Transverse colon (tissue), 4 donors: Measurements from ENCODE around the gene C5AR2. TPM values are rescaled to one million over a fixed set of nuclear protein-coding genes. Genes with fewer than 3 reads are reported as not detected.
A peak's percentile ranks its signal among the peaks of the same experiment; 100 is the strongest.

Experiments used
- DNase-seq: peaks from one replicate; pipeline ENCODE4 v3.0.0-alpha.2; 2019
- H3K27ac ChIP-seq, 4 donors: fragments of 200-600 bp; sonication (generic); 2 replicates each; pipeline ENCODE4 v1.5.1; 2016 to 2018; ENCODE audit warnings: inconsistent platforms in 4 of 4
- H3K27me3 ChIP-seq: fragments of 200-600 bp; sonication (generic); 2 replicates; pipeline ENCODE4 v1.5.1; 2017; ENCODE audit warnings: inconsistent platforms
- H3K36me3 ChIP-seq, 4 donors: fragments of 200-600 bp; sonication (generic); 2 replicates each; pipeline ENCODE4 v1.5.1; 2017 to 2019; ENCODE audit warnings: inconsistent platforms in 4 of 4
- H3K4me1 ChIP-seq, 4 donors: fragments of 200-600 bp; sonication (generic); 2 replicates each; pipeline ENCODE4 v1.5.1; 2017 to 2020; ENCODE audit warnings: inconsistent platforms in 4 of 4
- H3K4me3 ChIP-seq, 4 donors: fragments of 200-600 bp; sonication (generic); 1 replicate in 1 of 4; 2 replicates in 3 of 4; pipeline versions ENCODE4 v1.5.1 to v1.6.1; 2017 to 2019; ENCODE audit warnings: inconsistent platforms in 4 of 4
- H3K9me3 ChIP-seq, 2 donors: fragments of 200-600 bp; sonication (generic); 2 replicates each; pipeline ENCODE4 v1.5.1; 2017 to 2019; ENCODE audit warnings: inconsistent platforms in 2 of 2
- EP300 ChIP-seq: sonication (generic); formaldehyde crosslinking; IDR thresholded peaks from one replicate; pipeline ENCODE4 v1.6.1; 2017; ENCODE audit warnings: antibody characterized with exemption, low read depth
- POLR2A ChIP-seq: fragments of 450-650 bp; IDR thresholded peaks from one replicate; pipeline ENCODE4 v1.6.1; 2016; ENCODE audit warnings: antibody characterized with exemption, mild to moderate bottlenecking, moderate library complexity
- POLR2AphosphoS5 ChIP-seq, 3 donors: sonication (generic); formaldehyde crosslinking; IDR thresholded peaks; one replicate each; pipeline ENCODE4 v1.6.1; 2016; ENCODE audit warnings: antibody characterized with exemption in 3 of 3
- WGBS, 2 donors: methylation state at CpG; one replicate each; pipeline ENCODE4 v1.1.5; 2018; ENCODE audit warnings: low coverage in 1 of 2; 5-methylcytosine and 5-hydroxymethylcytosine counted together
- in situ Hi-C, 4 donors: fragments of 200-750 bp; cut with MboI; loops; one replicate each; pipeline versions ENCODE4 v1.15.0 to v1.15.1; 2017; ENCODE audit warnings: low sequenced_read_pairs in 3 of 4, low pct_ligation_motif_present in 1 of 4, low pct_unique_long_range_greater_than_20kb in 1 of 4
- intact Hi-C: fragments of 100-400 bp; cut with DNase I; formaldehyde crosslinking; loops from one replicate; pipeline ENCODE4 v1.15.1; 2023; ENCODE audit warnings: low total_unique reads
- total RNA-seq, 4 donors: library from RNA; depleted of rRNA; stranded (reverse); fragments of >200 nt; gene quantifications; one replicate each; pipeline ENCODE4 v1.1.0, GENCODE V29; 2016
- TF ChIP-seq, protein P1 (sequence below), 5 experiments: fragments of 200-600 bp in 3 of 5; fragments of 450-650 bp in 2 of 5; sonication (generic) in 3 of 5; IDR thresholded peaks; 1 replicate in 2 of 5; 2 replicates in 3 of 5; pipeline ENCODE4 v1.5.1; 2016 to 2017; ENCODE audit warnings: antibody characterized with exemption in 5 of 5, inconsistent platforms in 3 of 5, mild to moderate bottlenecking in 2 of 5, moderate library complexity in 1 of 5

C5AR2 gene
- total RNA-seq, 4 donors from 2014 or later, result 0.64 to 4.9 (median 2.0) TPM; not detected in 1

DNA sequence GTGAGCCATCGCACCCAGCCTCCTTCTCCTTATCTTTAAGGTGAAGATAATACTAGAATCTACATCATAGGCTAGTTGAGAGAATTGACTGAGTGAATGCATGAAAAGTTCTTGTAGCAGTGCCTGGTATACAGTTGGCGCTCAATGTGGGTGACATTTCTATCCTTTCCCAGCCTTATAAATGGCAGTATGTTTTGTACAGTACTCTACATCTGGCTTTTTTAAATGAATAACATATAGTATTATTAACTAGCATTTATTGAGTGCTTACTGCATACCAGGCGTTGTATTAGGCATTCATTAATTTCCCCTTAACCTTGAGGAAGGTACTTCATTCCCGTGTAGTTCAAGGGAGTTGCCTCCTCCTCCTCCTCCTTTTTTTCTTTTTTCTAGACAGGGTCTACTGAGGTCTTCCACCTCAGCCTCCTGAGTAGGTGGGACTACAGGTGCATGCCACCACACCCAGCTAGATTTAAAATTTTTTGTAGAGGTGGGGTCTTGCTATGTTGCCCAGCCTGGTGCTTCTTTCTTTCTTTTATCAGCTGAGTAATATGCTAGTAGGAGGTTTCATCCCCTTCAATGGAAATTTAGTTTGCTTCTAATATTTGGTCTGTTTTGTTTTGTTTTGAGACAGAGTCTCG, 19.5 kb upstream of the C5AR2 start:
- Histone ChIP-seq H3K9me3 (no peaks in the 10 kb centered on the region), H3K4me3 (no peak overlapping the region), H3K27ac (no peak overlapping the region), H3K4me1 (no peaks in the 10 kb centered on the region), H3K36me3 (no peaks in the 10 kb centered on the region), H3K27me3 (peaks cover 9% of the 10 kb centered on the region)
- TF ChIP-seq EP300 (no peak), POLR2A (no peak)
- TF ChIP-seq, protein P1, sequence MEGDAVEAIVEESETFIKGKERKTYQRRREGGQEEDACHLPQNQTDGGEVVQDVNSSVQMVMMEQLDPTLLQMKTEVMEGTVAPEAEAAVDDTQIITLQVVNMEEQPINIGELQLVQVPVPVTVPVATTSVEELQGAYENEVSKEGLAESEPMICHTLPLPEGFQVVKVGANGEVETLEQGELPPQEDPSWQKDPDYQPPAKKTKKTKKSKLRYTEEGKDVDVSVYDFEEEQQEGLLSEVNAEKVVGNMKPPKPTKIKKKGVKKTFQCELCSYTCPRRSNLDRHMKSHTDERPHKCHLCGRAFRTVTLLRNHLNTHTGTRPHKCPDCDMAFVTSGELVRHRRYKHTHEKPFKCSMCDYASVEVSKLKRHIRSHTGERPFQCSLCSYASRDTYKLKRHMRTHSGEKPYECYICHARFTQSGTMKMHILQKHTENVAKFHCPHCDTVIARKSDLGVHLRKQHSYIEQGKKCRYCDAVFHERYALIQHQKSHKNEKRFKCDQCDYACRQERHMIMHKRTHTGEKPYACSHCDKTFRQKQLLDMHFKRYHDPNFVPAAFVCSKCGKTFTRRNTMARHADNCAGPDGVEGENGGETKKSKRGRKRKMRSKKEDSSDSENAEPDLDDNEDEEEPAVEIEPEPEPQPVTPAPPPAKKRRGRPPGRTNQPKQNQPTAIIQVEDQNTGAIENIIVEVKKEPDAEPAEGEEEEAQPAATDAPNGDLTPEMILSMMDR (IDR thresholded peaks at IDR 0.05), result no peak
- no peak for DNase-seq
- in situ Hi-C loops, result loop anchor here in 1 of 4 donors (25.0 kb wide), 1 partner anchor 400 kb away; the partner anchor contains the start of gene EHD2
- 86 to 94% methylated on average over 2 to 5 of the region's 5 CpGs for WGBS, 2 donors
- intact Hi-C loops, result loop anchor here (10.0 kb wide), 1 partner anchor 72 kb away; no protein-coding TSS in a partner anchor

DNA sequence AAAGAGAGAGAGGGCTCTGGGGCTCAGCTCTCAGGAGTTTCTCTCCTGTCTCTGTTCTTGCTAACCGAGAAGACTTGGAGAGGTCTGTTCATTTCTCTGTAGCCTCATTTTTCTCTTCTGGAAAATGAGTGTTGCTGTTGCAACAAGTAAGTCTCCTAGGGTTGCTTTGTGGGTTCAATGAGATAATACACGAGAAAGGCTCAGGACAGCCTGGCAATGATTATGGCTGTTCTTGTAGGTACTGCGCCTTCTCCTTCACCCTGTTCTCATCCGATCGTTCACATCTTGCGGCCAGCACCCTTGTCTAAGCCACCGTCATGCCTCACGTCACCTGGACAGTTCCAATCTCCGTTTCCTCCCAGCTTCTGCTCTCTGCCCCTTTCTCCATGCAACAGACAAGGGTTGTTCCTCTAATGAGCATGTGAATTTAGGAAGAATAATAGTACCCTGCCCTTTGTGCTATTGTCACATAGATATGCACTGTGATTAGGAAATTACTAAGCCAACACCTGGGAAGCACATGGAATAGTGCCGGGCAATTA, 18.1 kb upstream of the C5AR2 start:
- no peak overlapping the region for H3K4me3 ChIP-seq
- no peak for TF ChIP-seq POLR2A
- TF ChIP-seq, protein P1 (IDR thresholded peaks at IDR 0.05), result no peak
- no peak for TF ChIP-seq POLR2AphosphoS5 (IDR thresholded peaks at IDR 0.05)
- no peak for TF ChIP-seq EP300
- in situ Hi-C loops (loop anchor here in 1 of 4 donors (25.0 kb wide), 1 partner anchor 398 kb away; the partner anchor contains the start of gene EHD2), intact Hi-C loops (loop anchor here (10.0 kb wide), 1 partner anchor 71 kb away; no protein-coding TSS in a partner anchor)
- no peak for DNase-seq
- peak overlapping the region in 3 of 4 donors; percentile 2 to 36 (median 28) for H3K27ac ChIP-seq
- WGBS, 2 donors, result 84 to 93% methylated on average over 5 to 10 of the region's 10 CpGs
- H3K27me3 ChIP-seq, result peaks cover 13% of the 10 kb centered on the region
- H3K4me1 ChIP-seq, result no peaks in the 10 kb centered on the region
- H3K9me3 ChIP-seq, result no peaks in the 10 kb centered on the region
- H3K36me3 ChIP-seq, result no peaks in the 10 kb centered on the region

DNA sequence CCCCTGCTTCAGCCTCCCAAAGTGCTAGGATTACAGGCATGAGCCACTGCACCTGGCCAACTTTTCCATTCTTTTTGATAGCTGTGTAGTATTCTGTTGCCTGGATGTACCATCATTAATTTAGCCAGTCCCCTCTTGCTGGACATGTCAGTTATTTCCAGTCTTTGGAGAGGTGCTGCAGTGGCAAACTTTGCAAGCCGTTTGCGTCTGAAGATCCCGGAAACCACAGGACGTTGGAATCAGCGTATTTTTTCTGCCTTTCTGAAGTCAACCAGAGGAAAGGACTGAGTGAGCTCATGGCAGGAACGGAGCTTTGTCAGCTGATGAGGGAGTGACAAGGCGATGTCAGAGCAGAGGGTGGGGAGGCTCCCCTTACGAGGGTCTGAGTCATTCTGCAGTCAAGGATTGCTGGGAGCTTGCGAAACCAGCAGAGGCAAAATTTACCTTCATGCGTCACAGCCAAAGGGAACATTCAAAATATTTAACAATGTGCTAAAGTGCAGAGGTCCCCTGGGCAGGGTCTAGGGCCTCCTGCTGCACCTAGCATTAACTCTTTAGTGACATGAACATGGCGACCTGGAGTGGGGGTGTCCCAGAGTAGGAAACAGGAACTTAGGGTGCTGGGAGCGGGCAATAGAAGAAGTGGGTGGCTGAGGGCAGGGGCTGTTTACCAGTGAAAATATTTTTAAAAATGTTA, 16.7 kb upstream of the C5AR2 start:
- H3K36me3 ChIP-seq, result no peaks in the 10 kb centered on the region
- H3K27me3 ChIP-seq, result peaks cover 13% of the 10 kb centered on the region
- peak; percentile 44 for DNase-seq
- in situ Hi-C loops (loop anchor here in 1 of 4 donors (25.0 kb wide), 1 partner anchor 397 kb away; the partner anchor contains the start of gene EHD2), intact Hi-C loops (loop anchor here (10.0 kb wide), 1 partner anchor 70 kb away; no protein-coding TSS in a partner anchor)
- no peaks in the 10 kb centered on the region for H3K9me3 ChIP-seq
- H3K4me3 ChIP-seq, result no peak overlapping the region
- H3K4me1 ChIP-seq, result no peaks in the 10 kb centered on the region
- H3K27ac ChIP-seq, result peak overlapping the region; percentile 13 to 35 (median 20)
- TF ChIP-seq EP300 (peak; percentile 61), POLR2A (no peak), POLR2AphosphoS5 (IDR thresholded peaks at IDR 0.05) (peak in 2 of 3 donors; percentile 15 to 42)
- TF ChIP-seq, protein P1 (IDR thresholded peaks at IDR 0.05), result no peak
- WGBS, 2 donors, result 35 to 36% methylated on average over 2 to 12 of the region's 12 CpGs

DNA sequence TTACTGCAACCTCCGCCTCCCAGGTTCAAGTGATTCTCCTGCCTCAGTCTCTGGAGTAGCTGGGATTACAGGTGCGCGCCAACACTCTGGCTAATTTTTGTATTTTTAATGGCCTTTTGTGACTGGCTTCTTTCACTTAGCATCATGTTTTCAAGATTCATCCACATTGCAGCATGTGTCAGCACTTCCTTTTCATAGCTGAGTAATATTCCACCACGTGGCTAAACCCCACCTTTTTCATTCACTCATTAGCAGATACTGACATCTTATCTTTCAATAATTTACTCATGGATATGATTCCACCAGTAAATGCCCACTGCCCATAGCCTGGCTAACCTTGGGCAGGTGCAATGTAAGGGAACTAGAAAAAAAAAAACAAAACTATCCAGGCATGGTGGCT, 15.5 kb upstream of the C5AR2 start:
- Histone ChIP-seq H3K27ac (no peak overlapping the region), H3K27me3 (peaks cover 5% of the 10 kb centered on the region), H3K4me3 (no peak overlapping the region), H3K36me3 (no peaks in the 10 kb centered on the region), H3K9me3 (no peaks in the 10 kb centered on the region), H3K4me1 (no peaks in the 10 kb centered on the region)
- WGBS, 2 donors, result 70 to 84% methylated on average over 2 to 4 of the region's 4 CpGs
- in situ Hi-C loops (loop anchor here in 1 of 4 donors (25.0 kb wide), 1 partner anchor 396 kb away; the partner anchor contains the start of gene EHD2), intact Hi-C loops (loop anchor here (10.0 kb wide), 1 partner anchor 68 kb away; no protein-coding TSS in a partner anchor)
- no peak for DNase-seq
- TF ChIP-seq EP300 (no peak), POLR2AphosphoS5 (IDR thresholded peaks at IDR 0.05) (no peak), POLR2A (no peak)
- TF ChIP-seq, protein P1 (IDR thresholded peaks at IDR 0.05), result no peak
